HG03108 (cell line): ENCODE measurements around the gene LEKR1.

Source experiments
- ATAC-seq: cut with Tn5 transposase; IDR thresholded peaks from one replicate; pipeline ENCODE4 v1.9.1; 2021; ENCODE audit warnings: moderate library complexity; ENCODE audit not compliant: unreplicated experiment

The LEKR1 gene

GRCh38 chr3:157051591-157051990 lies 225.4 kb downstream of the LEKR1 start:
- no peak for ATAC-seq

- no peak for ATAC-seq
These were observed 229.9 kb downstream of the LEKR1 start for GRCh38 chr3:157056035-157056434.

GRCh38 chr3:157058392-157059071 lies 232.4 kb downstream of the LEKR1 start:
- ATAC-seq, result no peak

- no peak for ATAC-seq
These were observed 233.0 kb downstream of the LEKR1 start for GRCh38 chr3:157059181-157059580.

GRCh38 chr3:157059661-157060060 lies 233.5 kb downstream of the LEKR1 start:
- ATAC-seq, result peak; percentile 63

GRCh38 chr3:157061265-157061664 lies 235.1 kb downstream of the LEKR1 start:
- no peak for ATAC-seq

- no peak for ATAC-seq
These were observed 237.3 kb downstream of the LEKR1 start for GRCh38 chr3:157063469-157063868.

GRCh38 chr3:157063926-157064325 lies 237.8 kb downstream of the LEKR1 start:
- no peak for ATAC-seq

GRCh38 chr3:157064402-157064801 lies 238.2 kb downstream of the LEKR1 start:
- ATAC-seq, result peak; percentile 67

GRCh38 chr3:157065201-157065600 lies 239.0 kb downstream of the LEKR1 start:
- ATAC-seq, result no peak

GRCh38 chr3:157066335-157067098 lies 240.4 kb downstream of the LEKR1 start:
- no peak for ATAC-seq

- no peak for ATAC-seq
These were observed 241.0 kb downstream of the LEKR1 start for GRCh38 chr3:157067114-157067513.

GRCh38 chr3:157069406-157069805 lies 243.3 kb downstream of the LEKR1 start:
- ATAC-seq, result no peak

GRCh38 chr3:157069846-157070677 lies 243.9 kb downstream of the LEKR1 start:
- no peak for ATAC-seq

- ATAC-seq, result no peak
These were observed 244.5 kb downstream of the LEKR1 start for GRCh38 chr3:157070678-157070999.

GRCh38 chr3:157071744-157072525 lies 245.8 kb downstream of the LEKR1 start:
- no peak for ATAC-seq

- no peak for ATAC-seq
These were observed 247.7 kb downstream of the LEKR1 start for GRCh38 chr3:157073810-157074209.

- no peak for ATAC-seq
These were observed 248.3 kb downstream of the LEKR1 start for GRCh38 chr3:157074490-157074889.

GRCh38 chr3:157074981-157075380 lies 248.8 kb downstream of the LEKR1 start:
- ATAC-seq, result no peak

GRCh38 chr3:157075693-157076420 lies 249.7 kb downstream of the LEKR1 start:
- ATAC-seq, result no peak
